Measurements from ENCODE around the gene BANP. TPM values are rescaled to one million over a fixed set of nuclear protein-coding genes. Genes with fewer than 3 reads are reported as not detected.

Gene BANP
- total RNA-seq, 4 donors from 2014 or later, result 7.4 to 45.5 (median 20.3) TPM

GRCh38 chr16:87951552-87952538, 611 bp downstream of the BANP start:
- DNase-seq, result no peak
- no peaks in the 10 kb centered on the region for H3K9me3 ChIP-seq
- H3K4me1 ChIP-seq, result peaks cover 0 to 3% of the 10 kb centered on the region in 2 donors
- intact Hi-C loops (cut with DNase I; ENCODE audit: low total_unique reads), result no loop called here
- H3K27ac ChIP-seq, result peak overlapping the region; percentile 98 to 99
- H3K4me3 ChIP-seq, result peak overlapping the region; percentile 96 to 98
- TF ChIP-seq CTCF (IDR thresholded peaks at IDR 0.05) (no peak), POLR2A (IDR thresholded peaks at IDR 0.05) (no peak)
- H3K27me3 ChIP-seq, result no peaks in the 10 kb centered on the region
- H3K36me3 ChIP-seq, result no peaks in the 10 kb centered on the region

DNA sequence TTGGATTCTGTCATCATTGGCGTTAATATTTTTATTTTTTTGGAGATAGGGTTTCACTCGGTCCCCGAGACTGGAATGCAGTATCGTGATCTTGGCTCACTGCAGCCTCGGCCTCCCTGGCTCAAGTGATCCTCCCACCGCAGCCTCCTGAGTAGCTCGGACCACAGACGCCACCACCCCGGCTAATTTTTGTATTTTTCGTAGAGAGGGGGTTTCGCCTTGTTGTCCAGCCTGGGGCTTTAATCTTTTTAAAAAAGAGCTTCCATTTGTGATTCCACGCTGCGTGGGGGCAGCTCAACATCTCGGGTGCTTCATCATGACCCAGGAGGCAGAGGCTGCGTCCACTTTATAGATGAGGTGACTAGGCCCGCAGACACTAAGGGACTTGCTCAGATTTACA, 1.5 kb downstream of the BANP start:
- TF ChIP-seq CTCF (IDR thresholded peaks at IDR 0.05) (no peak), POLR2A (IDR thresholded peaks at IDR 0.05) (no peak)
- intact Hi-C loops (cut with DNase I; ENCODE audit: low total_unique reads), result no loop called here
- Histone ChIP-seq H3K27ac (no peak overlapping the region), H3K36me3 (no peaks in the 10 kb centered on the region), H3K27me3 (no peaks in the 10 kb centered on the region), H3K4me3 (no peak overlapping the region), H3K4me1 (peaks cover 0 to 3% of the 10 kb centered on the region in 2 donors), H3K9me3 (no peaks in the 10 kb centered on the region)
- DNase-seq, result no peak

DNA sequence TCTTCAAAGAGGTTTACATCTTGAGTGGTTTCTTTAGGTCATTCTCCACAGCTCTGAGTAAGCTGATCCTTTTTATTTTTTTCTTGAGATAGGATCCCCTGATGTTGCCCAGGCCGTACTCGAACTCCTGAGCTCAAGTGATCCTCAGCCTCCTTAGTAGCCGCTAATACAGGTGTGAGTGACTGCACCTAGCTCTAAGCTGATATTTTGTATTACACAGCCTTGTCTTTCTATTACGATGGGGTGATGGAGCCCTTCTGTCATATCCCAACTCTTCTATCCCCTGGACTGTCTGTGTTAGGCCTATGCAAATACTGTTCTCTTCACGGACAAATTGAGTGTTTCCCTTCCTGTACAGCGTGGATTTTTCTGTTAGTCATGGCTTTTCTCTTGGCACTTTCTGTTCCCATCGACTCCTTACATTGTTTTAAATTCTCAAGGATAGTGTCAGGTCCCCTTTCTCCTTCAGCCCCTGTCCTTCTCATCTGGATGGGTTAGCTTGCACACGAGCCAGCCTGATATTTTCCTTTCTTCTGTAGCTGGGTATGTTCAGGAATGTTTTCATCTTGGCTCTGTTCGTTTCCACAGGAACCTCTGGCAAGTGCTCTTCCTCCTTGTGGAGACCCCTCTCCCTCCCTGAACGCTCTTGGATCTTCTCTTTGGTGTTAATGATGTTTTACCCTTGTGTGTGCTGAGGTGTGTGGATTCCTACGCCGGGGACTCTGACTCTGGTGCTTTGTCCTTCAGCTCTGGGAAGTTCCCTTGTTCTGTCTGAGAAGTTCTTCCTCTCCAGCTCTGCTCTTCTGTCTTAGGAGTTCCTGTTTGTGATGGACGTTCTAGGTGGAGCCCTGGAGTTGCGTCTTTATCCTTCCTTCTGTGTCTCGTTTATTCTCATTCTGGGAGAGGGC, 2.3 kb downstream of the BANP start:
- no peaks in the 10 kb centered on the region for H3K27me3 ChIP-seq
- peak overlapping the region; percentile 19 to 46 for H3K27ac ChIP-seq
- TF ChIP-seq CTCF (IDR thresholded peaks at IDR 0.05) (no peak), POLR2A (IDR thresholded peaks at IDR 0.05) (no peak)
- intact Hi-C loops (cut with DNase I; ENCODE audit: low total_unique reads), result no loop called here
- peaks cover 0 to 3% of the 10 kb centered on the region in 2 donors for H3K4me1 ChIP-seq
- DNase-seq, result no peak
- H3K9me3 ChIP-seq, result no peaks in the 10 kb centered on the region
- no peaks in the 10 kb centered on the region for H3K36me3 ChIP-seq
- no peak overlapping the region for H3K4me3 ChIP-seq

- TF ChIP-seq POLR2A (IDR thresholded peaks at IDR 0.05) (no peak), CTCF (IDR thresholded peaks at IDR 0.05) (no peak)
- Histone ChIP-seq H3K4me3 (no peak overlapping the region), H3K4me1 (peaks cover 0 to 3% of the 10 kb centered on the region in 2 donors), H3K27ac (peak overlapping the region in 1 of 2 donors; percentile 46), H3K9me3 (no peaks in the 10 kb centered on the region), H3K27me3 (no peaks in the 10 kb centered on the region), H3K36me3 (no peaks in the 10 kb centered on the region)
- intact Hi-C loops (cut with DNase I; ENCODE audit: low total_unique reads), result no loop called here
- no peak for DNase-seq
Measured at GRCh38 chr16:87954361-87954760, 3.1 kb downstream of the BANP start.
